Sigmoid colon (tissue), 7 donors: Measurements from ENCODE around the gene JMJD7. TPM values are rescaled to one million over a fixed set of nuclear protein-coding genes. Genes with fewer than 3 reads are reported as not detected.

Source experiments
- DNase-seq: peaks from one replicate; pipeline ENCODE4 v3.0.0-alpha.2; 2019
- H3K27ac ChIP-seq, 4 donors: fragments of 200-600 bp; sonication (generic); one replicate each; pipeline ENCODE4 v1.5.1; 2016 to 2019; ENCODE audit warnings: mild to moderate bottlenecking in 1 of 4
- H3K27me3 ChIP-seq, 3 donors: fragments of 200-600 bp; sonication (generic); one replicate each; pipeline ENCODE4 v1.5.1; 2019; ENCODE audit warnings: mild to moderate bottlenecking in 1 of 3
- H3K36me3 ChIP-seq, 4 donors: fragments of 200-600 bp; sonication (generic); one replicate each; pipeline ENCODE4 v1.5.1; 2016 to 2019
- H3K4me1 ChIP-seq, 4 donors: fragments of 200-600 bp; sonication (generic); one replicate each; pipeline ENCODE4 v1.5.1; 2017 to 2019
- H3K4me3 ChIP-seq, 4 donors: fragments of 200-600 bp; sonication (generic); one replicate each; pipeline ENCODE4 v1.5.1; 2017 to 2019; ENCODE audit warnings: mild to moderate bottlenecking in 2 of 4, moderate library complexity in 1 of 4
- H3K9me3 ChIP-seq, 4 donors: fragments of 200-600 bp in 3 of 4; sonication (generic) in 3 of 4; one replicate each; pipeline versions ENCODE4 v1.5.1 to v1.6.1; 2013 to 2019
- CTCF ChIP-seq, 4 experiments: fragments of 450-650 bp in 3 of 4; fragments of 200-600 bp in 1 of 4; IDR thresholded peaks; one replicate each; pipeline ENCODE4 v1.5.1; 2016 to 2019; ENCODE audit warnings: antibody characterized with exemption in 4 of 4, mild to moderate bottlenecking in 3 of 4, moderate library complexity in 2 of 4
- EP300 ChIP-seq, 4 donors: sonication (generic); formaldehyde crosslinking; IDR thresholded peaks; one replicate each; pipeline ENCODE4 v1.6.1; 2017; ENCODE audit warnings: antibody characterized with exemption in 4 of 4
- POLR2A ChIP-seq, 2 donors: fragments of 450-650 bp; IDR thresholded peaks; one replicate each; pipeline ENCODE4 v1.6.1; 2016; ENCODE audit warnings: antibody characterized with exemption in 2 of 2, mild to moderate bottlenecking in 2 of 2, moderate library complexity in 2 of 2
- POLR2AphosphoS5 ChIP-seq, 4 donors: sonication (generic); formaldehyde crosslinking; IDR thresholded peaks; one replicate each; pipeline ENCODE4 v1.6.1; 2017; ENCODE audit warnings: antibody characterized with exemption in 4 of 4
- WGBS, 2 donors: extraction: QIAGEN DNeasy Blood & Tissue Kit; methylation state at CpG; one replicate each; pipeline ENCODE4 v1.1.7; 2013; 5-methylcytosine and 5-hydroxymethylcytosine counted together
- intact Hi-C: fragments of 100-400 bp; cut with DNase I; formaldehyde crosslinking; loops from one replicate; pipeline ENCODE4 v1.15.1; 2023
- polyA plus RNA-seq, 3 donors: library from polyadenylated mRNA; stranded (reverse); fragments of 200-250 nt; gene quantifications; one replicate each; pipeline ENCODE4 v1.2.3, GENCODE V29; 2013
- total RNA-seq, 4 donors: library from RNA; depleted of rRNA; stranded (reverse); fragments of >200 nt; gene quantifications; one replicate each; pipeline ENCODE4 v1.1.0, GENCODE V29; 2016
- donor health status: healthy with polysubstance abuse.
- donor health status: Bipolar disorder and iron deficiency.
- donor health status: healthy.

Gene JMJD7
- total and polyA plus RNA-seq, 7 donors = 9.5 to 14.0 (median 10.7) TPM

- peaks cover 0 to 29% (median 20%) of the 10 kb centered on the region in 4 donors for H3K4me1 ChIP-seq
- H3K4me3 ChIP-seq = no peak overlapping the region
- peak overlapping the region in 1 of 4 donors; percentile 21 for H3K27ac ChIP-seq
- H3K9me3 ChIP-seq = no peaks in the 10 kb centered on the region
- no peak for DNase-seq
- WGBS, 2 donors = 96 to 98% methylated on average over 3 of the region's 3 CpGs
- peaks cover 0 to 27% (median 10%) of the 10 kb centered on the region in 4 donors for H3K36me3 ChIP-seq
- no peaks in the 10 kb centered on the region for H3K27me3 ChIP-seq
- intact Hi-C loops = no loop called here
- TF ChIP-seq POLR2AphosphoS5 (IDR thresholded peaks at IDR 0.05) = no peak
- no peak for TF ChIP-seq EP300 (IDR thresholded peaks at IDR 0.05)
- TF ChIP-seq CTCF (IDR thresholded peaks at IDR 0.05) = no peak
Observed at GRCh38 chr15:41801850-41802455, 25.9 kb upstream of the JMJD7 start.

- Histone ChIP-seq H3K27me3 (no peaks in the 10 kb centered on the region), H3K4me1 (peaks cover 0 to 32% (median 19%) of the 10 kb centered on the region in 4 donors), H3K27ac (peak overlapping the region; percentile 20 to 80 (median 51)), H3K4me3 (no peak overlapping the region), H3K36me3 (peaks cover 0 to 27% (median 10%) of the 10 kb centered on the region in 4 donors), H3K9me3 (no peaks in the 10 kb centered on the region)
- DNase-seq = peak; percentile 50
- intact Hi-C loops = no loop called here
- 92 to 97% methylated on average over 2 of the region's 2 CpGs for WGBS, 2 donors
- no peak for TF ChIP-seq EP300 (IDR thresholded peaks at IDR 0.05)
- TF ChIP-seq POLR2AphosphoS5 (IDR thresholded peaks at IDR 0.05) = no peak
- TF ChIP-seq POLR2A (IDR thresholded peaks at IDR 0.05) = no peak
- TF ChIP-seq CTCF (IDR thresholded peaks at IDR 0.05) = no peak
Observed at GRCh38 chr15:41804361-41804760, 23.5 kb upstream of the JMJD7 start.

GRCh38 chr15:41804916-41805666 lies 22.8 kb upstream of the JMJD7 start:
- intact Hi-C loops = no loop called here
- WGBS, 2 donors = 71 to 87% methylated on average over 8 of the region's 8 CpGs
- Histone ChIP-seq H3K27me3 (no peaks in the 10 kb centered on the region), H3K27ac (peak overlapping the region; percentile 20 to 80 (median 51)), H3K4me3 (no peak overlapping the region), H3K9me3 (no peaks in the 10 kb centered on the region), H3K4me1 (peaks cover 0 to 35% (median 19%) of the 10 kb centered on the region in 4 donors), H3K36me3 (peaks cover 0 to 21% (median 9%) of the 10 kb centered on the region in 4 donors)
- peak; percentile 48 for DNase-seq
- no peak for TF ChIP-seq CTCF (IDR thresholded peaks at IDR 0.05)

- Histone ChIP-seq H3K9me3 (no peaks in the 10 kb centered on the region), H3K4me3 (no peak overlapping the region), H3K27me3 (no peaks in the 10 kb centered on the region), H3K4me1 (peaks cover 0 to 35% (median 19%) of the 10 kb centered on the region in 4 donors), H3K27ac (peak overlapping the region in 2 of 4 donors; percentile 54 to 80), H3K36me3 (peaks cover 0 to 15% (median 3%) of the 10 kb centered on the region in 4 donors)
- DNase-seq = peak; percentile 11
- WGBS, 2 donors = 80 to 89% methylated on average over 3 of the region's 3 CpGs
- intact Hi-C loops = no loop called here
- TF ChIP-seq CTCF (IDR thresholded peaks at IDR 0.05) = no peak
- no peak for TF ChIP-seq POLR2AphosphoS5 (IDR thresholded peaks at IDR 0.05)
- TF ChIP-seq EP300 (IDR thresholded peaks at IDR 0.05) = no peak
Observed at GRCh38 chr15:41805711-41806110, 22.2 kb upstream of the JMJD7 start.
